PC-9 (cell line): Measurements from ENCODE around the gene SLC22A3.

Experiments used
- EZH2 ChIP-seq: fragments of 200-600 bp; sonication (generic); IDR thresholded peaks from 2 replicates; pipeline ENCODE4 v1.8.0; 2017; ENCODE audit warnings: antibody characterized with exemption, low read depth
- TF ChIP-seq, protein P1 (sequence below): fragments of 200-600 bp; sonication (generic); conservative IDR thresholded peaks from 2 replicates; pipeline ENCODE4 v1.6.1; 2017; ENCODE audit warnings: mixed run types, antibody characterized with exemption, mild to moderate bottlenecking, moderate library complexity

DNA sequence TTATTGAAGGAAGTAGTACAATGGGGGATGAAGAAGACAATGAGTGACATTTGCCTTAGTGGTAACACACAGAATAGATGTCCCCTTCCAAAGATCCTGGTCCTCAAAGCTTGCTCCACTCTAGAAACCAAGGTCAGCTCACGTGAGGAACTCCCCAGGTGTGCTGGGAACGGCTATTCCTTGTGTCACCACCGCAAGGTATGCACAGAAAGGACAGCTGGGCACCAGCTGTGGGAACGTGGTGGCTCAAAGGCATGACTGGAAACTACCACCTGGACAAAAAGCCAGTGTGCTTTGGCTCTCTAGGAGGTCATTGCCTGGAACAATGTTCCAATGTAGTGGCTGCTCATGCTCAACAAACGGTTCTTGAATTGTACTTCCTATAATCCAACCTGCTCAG, 94.0 kb downstream of the SLC22A3 start:
- TF ChIP-seq EZH2, result no peak
- TF ChIP-seq, protein P1, sequence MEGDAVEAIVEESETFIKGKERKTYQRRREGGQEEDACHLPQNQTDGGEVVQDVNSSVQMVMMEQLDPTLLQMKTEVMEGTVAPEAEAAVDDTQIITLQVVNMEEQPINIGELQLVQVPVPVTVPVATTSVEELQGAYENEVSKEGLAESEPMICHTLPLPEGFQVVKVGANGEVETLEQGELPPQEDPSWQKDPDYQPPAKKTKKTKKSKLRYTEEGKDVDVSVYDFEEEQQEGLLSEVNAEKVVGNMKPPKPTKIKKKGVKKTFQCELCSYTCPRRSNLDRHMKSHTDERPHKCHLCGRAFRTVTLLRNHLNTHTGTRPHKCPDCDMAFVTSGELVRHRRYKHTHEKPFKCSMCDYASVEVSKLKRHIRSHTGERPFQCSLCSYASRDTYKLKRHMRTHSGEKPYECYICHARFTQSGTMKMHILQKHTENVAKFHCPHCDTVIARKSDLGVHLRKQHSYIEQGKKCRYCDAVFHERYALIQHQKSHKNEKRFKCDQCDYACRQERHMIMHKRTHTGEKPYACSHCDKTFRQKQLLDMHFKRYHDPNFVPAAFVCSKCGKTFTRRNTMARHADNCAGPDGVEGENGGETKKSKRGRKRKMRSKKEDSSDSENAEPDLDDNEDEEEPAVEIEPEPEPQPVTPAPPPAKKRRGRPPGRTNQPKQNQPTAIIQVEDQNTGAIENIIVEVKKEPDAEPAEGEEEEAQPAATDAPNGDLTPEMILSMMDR, result no peak
